ENCODE results near the gene PAWR. TPM values are rescaled to one million over a fixed set of nuclear protein-coding genes. Genes with fewer than 3 reads are reported as not detected.

PAWR gene
- total and polyA plus RNA-seq, 2 of the 13 experiments (the other 11 are each of a cell fraction or from before 2014, with no cell fraction given), result 29.1 to 36.1 TPM

GRCh38 chr12:79547735-79548609, 142.8 kb downstream of the PAWR start (continued):
- TF ChIP-seq CEBPZ (IDR thresholded peaks at IDR 0.05; ENCODE audit: low read length) (no peak), NFYB (CRISPR knock-in tag; IDR thresholded peaks at IDR 0.05) (no peak), GPN1 (CRISPR knock-in tag; IDR thresholded peaks at IDR 0.05; ENCODE audit: borderline replicate concordance) (no peak), HIC2 (CRISPR knock-in tag; IDR thresholded peaks at IDR 0.05; ENCODE audit: low read depth) (no peak; the same call in 1 of the 2 replicates), POLR2AphosphoS5 (IDR thresholded peaks at IDR 0.05; ENCODE audit: low read depth, low read length) (no peak), FOXO1 (CRISPR knock-in tag; IDR thresholded peaks at IDR 0.05) (peak; percentile 95), PHF21A (CRISPR knock-in tag; IDR thresholded peaks at IDR 0.05) (peak; percentile 36; the same call in 1 of the 2 replicates), ZNF24 (IDR thresholded peaks at IDR 0.05) (no peak), ZNF549 (CRISPR knock-in tag; IDR thresholded peaks at IDR 0.05) (no peak), ESRRA (CRISPR knock-in tag; IDR thresholded peaks at IDR 0.05; ENCODE audit: low read depth) (peak; percentile 21; the same call in 1 of the 2 replicates), HOXA9 (CRISPR knock-in tag; IDR thresholded peaks at IDR 0.05; ENCODE audit: borderline replicate concordance) (no peak), FOXK2 (IDR thresholded peaks at IDR 0.05) (peak; percentile 52; the same call in 1 of the 2 replicates), KLF16 (CRISPR knock-in tag; IDR thresholded peaks at IDR 0.05) (0 out of 4 replicates have a peak, but pooled peaks of 1 of the 2 experiments have one; percentile 19), ZNF513 (CRISPR knock-in tag; conservative IDR thresholded peaks at IDR 0.05) (no peak), ZNF143 (CRISPR knock-in tag; IDR thresholded peaks at IDR 0.05) (no peak), MYPOP (CRISPR knock-in tag; IDR thresholded peaks at IDR 0.05) (peak; percentile 65; the same call in 1 of the 2 replicates), ELF4 (CRISPR knock-in tag; IDR thresholded peaks at IDR 0.05; ENCODE audit: borderline replicate concordance) (no peak), ZNF343 (CRISPR knock-in tag; IDR thresholded peaks at IDR 0.05) (no peak), MTA1 (CRISPR knock-in tag; IDR thresholded peaks at IDR 0.05; ENCODE audit: borderline replicate concordance) (no peak), ATF5 (CRISPR knock-in tag; IDR thresholded peaks at IDR 0.05; ENCODE audit: low read depth) (no peak), ZNF296 (CRISPR knock-in tag; conservative IDR thresholded peaks at IDR 0.05) (no peak)
